Ascending aorta (tissue), 2 donors: ENCODE measurements around the gene CCDC38. TPM values are rescaled to one million over a fixed set of nuclear protein-coding genes. Genes with fewer than 3 reads are reported as not detected.

Experiments used
- DNase-seq, 2 donors: peaks; one replicate each; pipeline ENCODE4 v3.0.0-alpha.2; 2019; ENCODE audit warnings: low spot score in 2 of 2
- H3K27ac ChIP-seq, 2 donors: fragments of 200-600 bp; sonication (generic); one replicate each; pipeline ENCODE4 v1.5.1; 2016 to 2017; ENCODE audit warnings: mild to moderate bottlenecking in 1 of 2
- H3K27me3 ChIP-seq: fragments of 200-600 bp; sonication (generic); one replicate; pipeline ENCODE4 v1.5.1; 2017
- H3K36me3 ChIP-seq, 2 donors: fragments of 200-600 bp; sonication (generic); one replicate each; pipeline ENCODE4 v1.5.1; 2016
- H3K4me1 ChIP-seq, 2 donors: fragments of 200-600 bp; sonication (generic); one replicate each; pipeline ENCODE4 v1.5.1; 2016 to 2017; ENCODE audit warnings: mild to moderate bottlenecking in 1 of 2
- H3K4me3 ChIP-seq, 2 donors: fragments of 200-600 bp; sonication (generic); one replicate each; pipeline ENCODE4 v1.5.1; 2016 to 2017; ENCODE audit warnings: mild to moderate bottlenecking in 1 of 2
- H3K9me3 ChIP-seq, 2 donors: fragments of 200-600 bp; sonication (generic); one replicate each; pipeline ENCODE4 v1.5.1; 2016
- CTCF ChIP-seq, 3 experiments: fragments of 200-600 bp in 2 of 3; fragments of 450-650 bp in 1 of 3; sonication (generic) in 2 of 3; IDR thresholded peaks; one replicate each; pipeline ENCODE4 v1.5.1; 2016 to 2019; ENCODE audit warnings: antibody characterized with exemption in 3 of 3, mild to moderate bottlenecking in 1 of 3, moderate library complexity in 1 of 3
- intact Hi-C: fragments of 100-400 bp; cut with DNase I; formaldehyde crosslinking; loops from one replicate; pipeline ENCODE4 v1.15.1; 2023
- total RNA-seq: library from RNA; depleted of rRNA; stranded (reverse); fragments of >200 nt; gene quantifications from one replicate; pipeline ENCODE4 v1.1.0, GENCODE V29; 2016

CCDC38 gene
- total RNA-seq, 1 donor from 2014 or later: not detected

- no peaks in the 10 kb centered on the region for H3K9me3 ChIP-seq
- intact Hi-C loops: no loop called here
- no peaks in the 10 kb centered on the region for H3K27me3 ChIP-seq
- H3K4me1 ChIP-seq: no peaks in the 10 kb centered on the region
- H3K36me3 ChIP-seq: no peaks in the 10 kb centered on the region
- TF ChIP-seq CTCF (IDR thresholded peaks at IDR 0.05): no peak
- H3K4me3 ChIP-seq: no peak overlapping the region
- H3K27ac ChIP-seq: no peak overlapping the region
- no peak for DNase-seq
These were observed 14.2 kb upstream of the CCDC38 start for GRCh38 chr12:95956557-95957145.

- no peak for DNase-seq
- intact Hi-C loops: no loop called here
These were observed 13.2 kb upstream of the CCDC38 start for GRCh38 chr12:95955549-95956159.

GRCh38 chr12:95953000-95953399, 10.6 kb upstream of the CCDC38 start:
- Histone ChIP-seq H3K27me3 (no peaks in the 10 kb centered on the region), H3K4me1 (no peaks in the 10 kb centered on the region), H3K27ac (no peak overlapping the region), H3K9me3 (no peaks in the 10 kb centered on the region), H3K4me3 (no peak overlapping the region), H3K36me3 (no peaks in the 10 kb centered on the region)
- intact Hi-C loops: no loop called here
- no peak for TF ChIP-seq CTCF (IDR thresholded peaks at IDR 0.05)
- no peak for DNase-seq

More at GRCh38 chr12:95955549-95956159, 13.2 kb upstream of the CCDC38 start:
- no peaks in the 10 kb centered on the region for H3K36me3 ChIP-seq
- H3K27me3 ChIP-seq: no peaks in the 10 kb centered on the region
- no peak for TF ChIP-seq CTCF (IDR thresholded peaks at IDR 0.05)
- no peaks in the 10 kb centered on the region for H3K9me3 ChIP-seq
- H3K27ac ChIP-seq: no peak overlapping the region
- H3K4me1 ChIP-seq: no peaks in the 10 kb centered on the region
- no peak overlapping the region for H3K4me3 ChIP-seq

- Histone ChIP-seq H3K27ac (no peak overlapping the region), H3K4me3 (no peak overlapping the region)
- intact Hi-C loops: no loop called here
These were observed 9.1 kb upstream of the CCDC38 start for GRCh38 chr12:95951515-95951914.

GRCh38 chr12:95949477-95950206, 7.2 kb upstream of the CCDC38 start:
- Histone ChIP-seq H3K27ac (no peak overlapping the region), H3K27me3 (no peaks in the 10 kb centered on the region), H3K36me3 (no peaks in the 10 kb centered on the region), H3K4me1 (no peaks in the 10 kb centered on the region), H3K4me3 (no peak overlapping the region), H3K9me3 (no peaks in the 10 kb centered on the region)
- no peak for TF ChIP-seq CTCF (IDR thresholded peaks at IDR 0.05)
- no peak for DNase-seq
- intact Hi-C loops: no loop called here

More at GRCh38 chr12:95951515-95951914, 9.1 kb upstream of the CCDC38 start:
- Histone ChIP-seq H3K36me3 (no peaks in the 10 kb centered on the region), H3K9me3 (no peaks in the 10 kb centered on the region), H3K27me3 (no peaks in the 10 kb centered on the region), H3K4me1 (no peaks in the 10 kb centered on the region)
- no peak for DNase-seq
- no peak for TF ChIP-seq CTCF (IDR thresholded peaks at IDR 0.05)
